Esophagus squamous epithelium (tissue), 4 donors: ENCODE data around the gene KRTAP5-11.
"Not testable (repeated sequence)": the region's sequence is repeated elsewhere in the genome, so short reads cannot be mapped to it uniquely, and the experiment has no call there.

Source experiments
- POLR2A ChIP-seq, 4 donors: fragments of 450-650 bp; IDR thresholded peaks; one replicate each; pipeline ENCODE4 v1.6.1; 2017; ENCODE audit warnings: antibody characterized with exemption in 4 of 4, mild to moderate bottlenecking in 4 of 4, moderate library complexity in 3 of 4
- TF ChIP-seq, protein P1 (sequence below), 6 experiments: fragments of 450-650 bp in 4 of 6; fragments of 200-600 bp in 2 of 6; sonication (generic) in 2 of 6; IDR thresholded peaks; one replicate each; pipeline ENCODE4 v1.5.1; 2016 to 2019; ENCODE audit warnings: antibody characterized with exemption in 6 of 6, mild to moderate bottlenecking in 4 of 6, moderate library complexity in 4 of 6

DNA sequence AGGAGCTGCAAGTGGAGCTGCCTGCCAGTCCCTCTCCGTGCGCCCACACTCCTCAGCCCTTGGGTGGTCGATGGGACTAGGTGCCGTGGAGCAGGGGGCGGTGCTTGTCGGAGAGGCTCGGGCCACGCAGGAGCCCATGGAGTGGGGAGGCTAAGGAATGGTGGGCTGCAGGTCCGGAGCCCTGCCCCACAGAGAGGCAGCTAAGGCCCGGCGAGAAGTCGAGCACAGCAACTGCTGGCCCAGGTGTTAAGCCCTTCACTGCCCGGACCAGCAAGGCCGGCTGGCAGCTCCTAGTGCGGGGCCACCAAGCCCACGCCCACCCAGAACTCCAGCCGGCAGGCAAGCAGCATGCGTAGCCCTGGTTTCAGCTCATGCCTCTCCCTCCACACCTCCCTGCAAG, 48.9 kb upstream of the KRTAP5-11 start:
- TF ChIP-seq, protein P1, sequence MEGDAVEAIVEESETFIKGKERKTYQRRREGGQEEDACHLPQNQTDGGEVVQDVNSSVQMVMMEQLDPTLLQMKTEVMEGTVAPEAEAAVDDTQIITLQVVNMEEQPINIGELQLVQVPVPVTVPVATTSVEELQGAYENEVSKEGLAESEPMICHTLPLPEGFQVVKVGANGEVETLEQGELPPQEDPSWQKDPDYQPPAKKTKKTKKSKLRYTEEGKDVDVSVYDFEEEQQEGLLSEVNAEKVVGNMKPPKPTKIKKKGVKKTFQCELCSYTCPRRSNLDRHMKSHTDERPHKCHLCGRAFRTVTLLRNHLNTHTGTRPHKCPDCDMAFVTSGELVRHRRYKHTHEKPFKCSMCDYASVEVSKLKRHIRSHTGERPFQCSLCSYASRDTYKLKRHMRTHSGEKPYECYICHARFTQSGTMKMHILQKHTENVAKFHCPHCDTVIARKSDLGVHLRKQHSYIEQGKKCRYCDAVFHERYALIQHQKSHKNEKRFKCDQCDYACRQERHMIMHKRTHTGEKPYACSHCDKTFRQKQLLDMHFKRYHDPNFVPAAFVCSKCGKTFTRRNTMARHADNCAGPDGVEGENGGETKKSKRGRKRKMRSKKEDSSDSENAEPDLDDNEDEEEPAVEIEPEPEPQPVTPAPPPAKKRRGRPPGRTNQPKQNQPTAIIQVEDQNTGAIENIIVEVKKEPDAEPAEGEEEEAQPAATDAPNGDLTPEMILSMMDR (IDR thresholded peaks at IDR 0.05): not testable (repeated sequence)
- TF ChIP-seq POLR2A (IDR thresholded peaks at IDR 0.05): not testable (repeated sequence)
